ENCODE measurements around the gene LHB.
"Not testable (repeated sequence)": the region's sequence is repeated elsewhere in the genome, so short reads cannot be mapped to it uniquely, and the experiment has no call there.

LHB gene

DNA sequence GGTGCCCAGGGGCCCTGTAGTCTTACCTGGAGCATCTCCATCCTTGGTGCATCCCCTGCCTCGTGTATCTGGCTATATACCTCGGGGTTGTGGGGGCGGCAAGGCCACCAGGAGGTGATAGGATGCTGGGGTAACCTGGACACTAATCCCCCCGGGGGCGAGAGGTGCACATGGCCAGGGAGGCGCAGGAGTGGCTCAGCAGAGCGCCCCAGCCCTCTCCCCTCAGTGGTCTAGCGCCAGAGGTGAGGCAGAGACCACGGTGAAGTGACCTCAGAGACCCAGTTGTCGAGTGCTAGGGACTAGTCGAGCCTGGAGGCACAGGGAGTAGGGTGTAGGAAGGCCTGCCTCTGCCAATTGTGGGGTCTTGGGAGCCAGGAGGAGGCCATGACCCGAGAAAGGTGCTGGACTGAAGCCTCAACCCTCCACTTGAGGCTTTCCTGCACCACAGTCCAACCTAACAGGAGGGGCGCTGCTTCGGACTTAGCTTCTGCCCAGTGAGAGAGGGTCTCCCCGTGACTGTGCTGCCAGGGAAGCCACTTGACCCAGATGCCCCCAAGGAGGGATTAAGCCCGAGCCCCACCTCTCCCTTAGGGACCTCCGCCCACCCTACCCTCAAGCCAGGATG is at the start of gene LHB:
LHB (minus strand) TSS at position 51 of the 625 bp plus-strand sequence; CDS start at position 41, 10 bp downstream.
- DNase-seq (ENCODE audit: low read depth in 1 of 2, low spot score in 1 of 2), result no peak

DNA sequence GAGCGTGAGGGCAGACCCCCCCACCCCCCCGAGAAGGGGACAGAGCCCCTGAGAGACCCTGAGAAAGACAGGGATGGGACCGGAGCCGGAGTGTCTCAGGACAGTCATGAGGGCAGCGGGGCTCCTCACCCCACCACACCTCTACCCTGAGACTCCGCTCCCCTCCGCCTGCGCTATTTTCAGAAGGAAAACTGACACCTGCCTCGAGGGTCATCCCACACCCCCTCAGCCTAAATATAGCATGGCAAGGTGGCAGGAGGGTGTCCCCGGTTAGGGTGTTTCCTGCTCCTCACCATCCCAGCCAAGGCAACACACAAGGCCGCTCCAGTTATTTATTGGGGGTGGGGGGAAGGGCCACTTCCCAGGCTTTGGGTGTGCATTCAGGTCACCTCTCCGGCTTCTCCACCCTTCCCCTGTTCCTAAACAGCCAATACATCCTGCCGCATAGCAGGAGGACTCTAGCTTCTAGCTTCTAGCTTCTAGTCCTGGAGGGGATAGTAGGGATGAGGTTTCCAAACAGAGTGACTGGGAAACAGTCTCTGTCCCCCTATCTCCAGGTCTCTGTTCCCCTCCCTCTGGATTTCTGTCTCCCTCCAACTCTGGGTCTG is 49.1 kb upstream of the LHB start:
- no peak for DNase-seq (ENCODE audit: low read depth in 1 of 2, low spot score in 1 of 2)

DNA sequence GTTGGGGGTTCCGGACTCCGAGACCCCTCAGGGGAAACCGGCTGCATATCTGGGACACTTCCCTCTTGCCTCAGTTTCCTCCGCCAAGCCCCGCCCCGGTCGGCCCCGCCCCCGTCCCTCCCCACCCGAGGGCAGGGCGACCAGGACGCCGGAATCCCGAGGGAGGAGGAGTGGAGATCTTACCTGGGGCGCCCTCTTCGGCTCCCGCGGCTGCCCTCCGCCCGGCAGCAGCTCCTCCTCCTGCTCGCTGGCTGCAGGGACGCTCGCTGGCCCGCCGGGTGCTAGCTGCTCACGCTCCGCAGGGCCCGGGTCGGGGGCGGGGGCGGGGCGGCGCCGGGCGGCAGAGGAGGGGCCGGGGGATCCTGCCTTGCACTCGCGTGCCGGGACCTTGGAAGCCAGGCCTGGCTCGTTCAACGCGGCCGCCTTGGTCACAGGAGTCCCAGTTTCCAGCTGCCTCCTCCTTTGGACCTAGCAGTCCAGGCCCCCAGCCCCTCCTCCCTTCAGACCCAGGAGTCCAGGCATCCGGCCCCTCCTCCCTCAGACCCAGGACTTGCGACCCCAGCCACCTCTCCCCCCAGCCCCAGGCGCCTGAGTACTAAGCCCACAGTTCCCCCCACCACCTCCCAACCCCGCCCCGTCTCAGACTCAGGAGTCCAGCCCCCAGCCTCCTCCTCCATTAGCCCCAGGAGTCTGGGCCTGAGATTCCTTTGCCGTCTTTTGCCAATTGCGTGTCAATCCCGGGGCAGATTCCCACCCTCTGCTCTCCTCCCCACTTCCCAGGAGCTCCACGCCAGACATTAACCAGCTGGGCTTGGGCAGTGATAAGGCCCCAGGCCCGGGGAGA is 48.1 kb upstream of the LHB start, which contains the start of gene NTF4:
NTF4 (minus strand) TSS at position 51 of the 844 bp plus-strand sequence. CDS start 2,821 bp downstream, outside the sequence.
- no peak for DNase-seq (ENCODE audit: low read depth in 1 of 2, low spot score in 1 of 2)

DNA sequence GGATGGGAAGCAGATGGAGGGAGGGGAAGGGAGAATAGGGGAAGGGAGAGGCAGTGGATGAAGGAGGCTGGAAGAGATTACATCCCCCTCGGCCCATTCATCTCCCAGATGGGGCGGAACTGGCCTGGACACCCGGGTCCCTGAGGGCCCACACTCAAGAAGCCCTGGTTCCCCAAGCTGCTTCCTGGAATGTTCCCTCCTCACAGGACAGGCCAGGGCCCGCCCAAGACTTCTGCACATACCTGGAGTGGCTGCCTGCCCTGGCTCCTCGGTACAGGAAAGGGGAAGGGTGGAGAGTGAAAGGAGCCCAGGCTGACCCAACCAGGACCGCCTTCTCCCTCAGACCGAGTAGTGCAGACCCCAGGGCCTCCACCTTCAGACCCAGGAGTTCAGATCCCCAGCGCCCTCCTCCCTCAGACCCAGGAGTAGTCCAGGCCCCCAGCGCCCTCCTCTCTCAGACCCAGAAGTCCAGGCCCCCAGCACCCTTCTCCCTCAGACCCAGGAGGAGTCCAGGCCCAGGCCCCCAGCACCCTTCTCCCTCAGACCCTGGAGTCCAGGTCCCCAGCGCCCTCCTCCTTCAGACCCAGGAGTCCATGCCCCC is 47.2 kb upstream of the LHB start:
- DNase-seq (ENCODE audit: low read depth in 1 of 2, low spot score in 1 of 2), result no peak

DNA sequence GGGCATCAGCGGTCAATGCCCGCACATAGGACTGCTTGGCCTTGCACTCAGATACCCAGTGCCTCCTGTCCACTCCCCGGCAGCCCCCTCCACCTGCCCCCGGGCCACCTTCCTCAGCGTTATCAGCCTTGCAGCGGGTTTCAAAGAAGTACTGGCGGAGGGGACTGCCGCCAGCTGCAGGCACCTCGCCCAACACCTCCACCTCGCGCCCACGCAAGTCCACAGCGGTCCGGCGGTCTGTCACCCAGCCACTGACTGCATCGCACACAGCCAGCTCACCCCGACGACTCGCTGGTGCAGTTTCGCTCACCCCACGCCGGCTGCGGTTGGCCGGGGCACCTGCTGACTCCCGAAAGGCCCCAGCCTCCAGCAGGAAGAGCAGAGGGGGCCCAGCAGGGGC is 44.6 kb upstream of the LHB start:
- no peak for DNase-seq (ENCODE audit: low read depth in 1 of 2, low spot score in 1 of 2)

DNA sequence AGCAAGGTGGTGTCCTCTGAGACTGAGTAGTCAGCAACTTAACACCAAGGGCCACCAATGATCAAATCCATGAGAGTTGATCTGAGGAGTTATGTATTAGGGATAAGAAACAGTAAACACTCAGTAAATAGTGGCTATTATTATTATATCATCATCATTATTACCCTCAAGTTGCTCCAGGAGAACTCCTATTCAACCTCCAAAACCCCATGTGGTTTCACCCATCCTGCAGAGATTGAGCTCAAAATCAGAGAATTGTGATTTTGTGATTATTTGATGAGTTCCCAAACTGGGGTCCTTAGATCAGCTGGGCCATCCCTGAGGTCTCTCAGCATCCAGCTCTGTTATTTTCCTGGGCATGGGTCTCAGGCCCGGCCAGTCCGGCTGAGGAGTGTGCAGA is 44.1 kb upstream of the LHB start:
- DNase-seq (ENCODE audit: low read depth in 1 of 2, low spot score in 1 of 2), result no peak

DNA sequence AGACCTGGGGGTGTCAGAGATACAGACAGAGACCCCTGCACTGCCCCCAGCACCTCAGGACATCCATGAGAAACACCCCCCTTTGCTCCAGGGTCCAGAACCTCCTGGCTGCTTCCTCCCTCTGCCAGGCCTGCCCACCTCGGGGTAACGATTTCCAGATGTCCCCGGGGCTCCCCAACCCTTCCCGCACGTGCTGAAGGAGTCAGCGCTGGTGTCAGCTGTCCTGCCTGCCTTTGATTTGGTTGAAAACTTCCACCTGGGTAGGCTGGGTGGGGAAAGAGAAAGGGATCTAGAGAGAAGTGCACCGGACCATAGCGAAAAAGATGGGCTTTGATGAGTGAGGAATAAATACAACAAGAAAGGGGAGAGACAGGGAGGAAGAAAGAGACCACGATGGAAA is 42.2 kb upstream of the LHB start:
- DNase-seq (ENCODE audit: low read depth in 1 of 2, low spot score in 1 of 2), result no peak

DNA sequence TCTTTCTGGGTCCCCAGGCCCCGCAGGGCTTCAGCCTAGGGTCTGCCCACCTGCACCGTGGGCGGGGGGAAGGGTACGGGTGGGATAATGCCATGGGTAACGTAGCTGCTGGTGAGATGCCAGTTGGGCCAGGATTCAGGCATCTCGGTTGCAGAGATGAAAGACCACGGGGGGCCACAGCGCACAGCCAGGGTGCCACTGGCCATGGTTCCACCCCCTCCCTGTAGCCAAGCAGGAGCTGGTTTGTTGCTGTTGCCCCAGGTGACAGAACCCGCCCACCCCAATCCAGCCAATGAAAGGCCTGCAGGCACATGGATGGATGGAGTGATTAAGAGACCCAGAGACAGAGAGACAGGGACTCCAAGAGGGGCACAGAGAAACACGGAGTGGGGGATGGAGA is 41.7 kb upstream of the LHB start:
- DNase-seq (ENCODE audit: low read depth in 1 of 2, low spot score in 1 of 2), result no peak

DNA sequence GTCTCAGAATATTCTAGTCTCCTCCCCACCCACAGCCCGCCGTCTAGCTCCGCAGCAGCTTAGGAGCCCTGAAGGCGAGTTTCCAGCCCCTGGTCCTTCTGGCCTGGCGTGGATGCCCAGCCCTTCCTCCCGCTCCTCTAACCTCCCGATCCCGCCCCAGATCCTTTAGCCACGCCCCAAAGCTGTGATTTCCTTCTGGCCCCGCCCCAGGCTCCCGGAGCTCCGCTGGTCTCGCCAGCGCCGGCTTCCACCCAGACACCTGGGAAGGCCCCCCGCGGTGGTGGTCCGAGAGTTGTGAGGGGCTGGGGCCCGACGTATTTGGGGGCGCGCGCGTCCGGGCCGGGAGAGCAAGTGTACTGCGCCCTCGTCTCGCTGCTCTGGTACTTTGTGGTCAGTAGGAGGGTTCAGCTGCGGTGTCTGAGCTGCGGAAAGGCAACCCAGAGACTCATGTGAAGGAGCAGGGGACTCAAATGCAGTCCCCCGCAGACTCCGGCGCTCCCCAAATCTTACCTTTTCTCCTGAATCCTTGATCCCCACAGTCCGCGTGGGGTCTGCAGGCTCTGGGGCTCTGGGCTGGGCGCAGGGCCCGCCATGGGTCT is 40.8 kb upstream of the LHB start, which contains the start of gene CGB7:
CGB7 (minus strand) TSS at position 114 of the 599 bp plus-strand sequence. CDS start 2,374 bp downstream, outside the sequence.
- peak in 1 of 2 donors; percentile 7 for DNase-seq (ENCODE audit: low read depth in 1 of 2, low spot score in 1 of 2)

DNA sequence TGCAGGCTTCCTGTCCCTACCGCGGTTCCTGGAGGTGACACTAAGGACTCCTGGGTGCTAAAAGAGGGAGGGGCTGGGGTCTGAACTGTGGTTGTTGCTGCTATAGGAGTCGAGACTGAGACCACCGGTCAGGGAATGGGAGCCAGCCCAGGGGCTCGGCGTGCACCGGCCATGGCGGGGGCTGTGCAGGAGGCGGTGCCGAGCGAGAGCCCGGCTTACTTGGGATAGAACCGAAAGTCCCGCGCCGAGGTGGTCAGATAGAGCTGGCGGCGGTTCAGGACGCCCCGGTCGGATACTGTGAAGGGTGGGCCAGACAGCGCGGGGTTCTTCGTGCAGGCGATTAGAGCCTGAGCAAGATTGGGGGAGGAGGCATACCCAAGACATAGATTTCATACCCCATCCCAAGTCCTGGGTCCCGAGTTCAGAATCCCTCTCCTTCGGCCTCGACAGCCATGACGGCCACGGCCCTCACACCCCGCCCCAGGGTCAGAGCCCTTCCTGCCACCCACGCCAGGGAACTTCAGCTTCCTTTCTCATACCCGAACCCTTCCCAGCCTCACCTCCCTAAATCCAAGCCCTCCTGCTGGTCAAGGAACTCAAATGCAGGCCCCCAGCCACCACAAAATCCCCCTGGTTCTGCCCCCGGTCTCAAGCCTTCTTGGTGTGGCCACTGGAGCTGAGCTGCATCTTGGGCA is 40.2 kb upstream of the LHB start:
- not testable (repeated sequence) for DNase-seq (ENCODE audit: low read depth in 1 of 2, low spot score in 1 of 2)

DNA sequence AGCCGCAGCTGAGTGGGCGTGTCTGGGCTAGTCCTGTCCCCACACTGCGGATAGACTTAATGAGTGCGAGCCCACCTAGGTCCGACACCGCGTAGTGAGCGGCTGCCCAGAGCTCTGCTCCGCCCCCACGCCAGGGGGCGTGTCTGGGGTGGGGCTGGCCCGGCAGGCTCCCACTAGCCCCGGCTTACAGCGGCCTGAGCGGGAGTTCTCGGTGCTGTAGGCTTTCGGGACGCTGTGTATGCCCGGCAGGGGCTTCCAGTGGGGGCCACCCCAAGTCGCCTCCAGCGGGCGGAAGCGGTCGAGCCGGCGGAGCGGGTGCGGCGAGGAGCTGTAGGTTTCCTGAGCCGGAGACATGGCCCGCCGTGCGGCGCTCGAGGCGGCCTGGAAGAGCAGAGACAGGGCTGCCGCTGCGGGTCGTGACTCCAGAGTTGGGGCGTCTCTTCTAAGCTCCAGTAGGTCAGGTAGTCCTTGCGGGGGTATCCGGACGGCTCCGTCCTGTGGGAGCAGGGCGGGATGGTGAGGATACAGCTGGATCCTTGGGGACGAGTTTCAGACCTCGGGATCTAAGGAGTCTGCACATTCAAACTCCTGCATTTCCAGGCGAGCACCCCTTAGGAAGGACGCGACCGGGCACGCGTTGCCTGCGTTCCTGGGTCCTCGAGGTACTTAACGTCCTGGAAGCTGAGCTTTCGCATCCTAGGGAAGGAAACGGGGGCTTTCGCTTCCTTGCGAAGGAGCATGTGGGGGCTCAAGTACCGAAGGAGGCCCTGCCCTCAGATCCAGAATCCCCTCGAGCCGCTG is 39.4 kb upstream of the LHB start:
- peak; percentile 26 to 40 for DNase-seq (ENCODE audit: low read depth in 1 of 2, low spot score in 1 of 2)

DNA sequence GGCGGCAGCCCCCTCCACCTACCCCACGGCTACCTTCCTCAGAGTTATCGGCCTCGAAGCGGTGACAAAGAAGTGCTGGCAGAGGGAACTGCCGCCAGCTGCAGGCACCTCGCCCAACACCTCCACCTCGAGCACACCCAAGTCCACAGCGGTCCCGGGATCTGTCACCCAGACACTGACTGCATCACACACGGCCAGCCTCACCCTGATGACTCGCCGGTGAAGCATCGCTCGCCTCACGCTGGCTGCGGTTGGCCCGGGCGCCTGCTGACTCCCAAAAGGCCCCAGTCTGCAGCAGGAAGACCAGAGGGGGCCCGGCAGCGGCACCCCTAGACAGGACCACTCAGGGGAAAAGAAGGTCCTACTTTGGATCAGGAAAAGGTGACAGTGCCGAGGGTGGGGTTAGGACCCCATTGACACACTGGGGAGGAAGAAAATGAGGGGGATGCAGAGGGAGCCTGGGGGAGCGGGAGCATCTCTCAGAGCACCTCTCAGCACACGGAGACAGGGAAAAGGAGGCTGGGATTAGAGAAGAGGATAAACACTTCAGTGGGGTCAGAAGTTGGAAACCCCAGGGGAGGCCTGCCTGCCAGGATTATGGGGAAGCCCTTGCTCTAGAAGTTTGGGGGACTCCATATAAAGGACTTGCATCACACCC is 33.6 kb upstream of the LHB start:
- DNase-seq (ENCODE audit: low read depth in 1 of 2, low spot score in 1 of 2), result not testable (repeated sequence)

DNA sequence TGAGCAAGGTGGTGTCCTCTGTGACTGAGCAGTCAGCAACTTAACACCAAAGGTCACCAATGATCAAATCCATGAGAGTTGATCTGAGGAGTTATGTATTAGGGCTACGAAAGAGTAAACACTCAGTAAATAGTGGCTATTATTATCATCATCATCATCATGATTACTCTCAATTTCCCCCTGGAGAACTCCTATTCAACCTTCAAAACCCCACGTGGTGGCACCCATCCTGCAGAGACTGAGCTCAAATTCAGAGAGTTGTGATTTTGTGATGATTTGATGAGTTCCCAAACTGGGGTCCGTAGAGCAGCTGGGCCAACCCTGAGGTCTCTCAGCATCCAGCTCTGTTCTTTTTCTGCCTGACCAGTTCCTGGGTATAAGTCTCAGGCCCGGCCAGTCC is 32.9 kb upstream of the LHB start:
- not testable (repeated sequence) for DNase-seq (ENCODE audit: low read depth in 1 of 2, low spot score in 1 of 2)

DNA sequence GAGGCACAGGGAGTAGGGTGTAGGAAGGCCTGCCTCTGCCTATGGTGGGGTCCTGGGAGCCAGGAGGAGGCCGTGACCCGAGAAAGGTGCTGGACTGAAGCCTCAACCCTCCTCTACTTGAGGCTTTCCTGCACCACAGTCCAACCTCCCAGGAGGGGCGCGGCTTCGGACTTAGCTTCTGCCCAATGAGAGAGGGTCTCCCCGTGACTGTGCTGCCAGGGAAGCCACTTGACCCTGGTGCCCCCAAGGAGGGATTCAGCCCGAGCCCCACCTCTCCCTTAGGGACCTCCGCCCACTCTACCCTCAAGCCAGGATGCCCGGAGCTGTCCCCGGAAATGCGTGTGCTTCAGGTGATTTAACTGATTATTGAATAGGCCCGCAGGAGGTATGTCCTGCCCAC is 32.1 kb upstream of the LHB start, which contains the start of gene CGB8:
CGB8 (minus strand) TSS at position 101 of the 400 bp plus-strand sequence. CDS start 372 bp downstream, outside the sequence.
- DNase-seq (ENCODE audit: low read depth in 1 of 2, low spot score in 1 of 2), result not testable (repeated sequence)

DNA sequence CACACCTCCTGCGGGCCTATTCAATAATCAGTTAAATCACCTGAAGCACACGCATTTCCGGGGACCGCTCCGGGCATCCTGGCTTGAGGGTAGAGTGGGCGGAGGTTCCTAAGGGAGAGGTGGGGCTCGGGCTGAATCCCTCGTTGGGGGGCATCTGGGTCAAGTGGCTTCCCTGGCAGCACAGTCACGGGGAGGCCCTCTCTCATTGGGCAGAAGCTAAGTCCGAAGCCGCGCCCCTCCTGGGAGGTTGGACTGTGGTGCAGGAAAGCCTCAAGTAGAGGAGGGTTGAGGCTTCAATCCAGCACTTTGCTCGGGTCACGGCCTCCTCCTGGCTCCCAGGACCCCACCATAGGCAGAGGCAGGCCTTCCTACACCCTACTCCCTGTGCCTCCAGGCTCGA is 26.7 kb upstream of the LHB start, which contains the start of gene CGB5:
CGB5 (plus strand) TSS at position 301 of the 400 bp plus-strand sequence. CDS start 362 bp downstream, outside the sequence.
- not testable (repeated sequence) for DNase-seq (ENCODE audit: low read depth in 1 of 2, low spot score in 1 of 2)

DNA sequence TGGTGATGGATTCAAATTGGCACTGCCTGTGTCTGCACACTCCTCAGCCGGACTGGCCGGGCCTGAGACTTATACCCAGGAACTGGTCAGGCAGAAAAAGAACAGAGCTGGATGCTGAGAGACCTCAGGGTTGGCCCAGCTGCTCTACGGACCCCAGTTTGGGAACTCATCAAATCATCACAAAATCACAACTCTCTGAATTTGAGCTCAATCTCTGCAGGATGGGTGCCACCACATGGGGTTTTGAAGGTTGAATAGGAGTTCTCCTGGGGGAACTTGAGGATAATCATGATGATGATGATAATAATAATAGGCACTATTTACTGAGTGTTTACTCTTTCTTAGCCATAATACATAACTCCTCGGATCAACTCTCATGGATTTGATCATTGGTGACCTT is 25.8 kb upstream of the LHB start:
- not testable (repeated sequence) for DNase-seq (ENCODE audit: low read depth in 1 of 2, low spot score in 1 of 2)

DNA sequence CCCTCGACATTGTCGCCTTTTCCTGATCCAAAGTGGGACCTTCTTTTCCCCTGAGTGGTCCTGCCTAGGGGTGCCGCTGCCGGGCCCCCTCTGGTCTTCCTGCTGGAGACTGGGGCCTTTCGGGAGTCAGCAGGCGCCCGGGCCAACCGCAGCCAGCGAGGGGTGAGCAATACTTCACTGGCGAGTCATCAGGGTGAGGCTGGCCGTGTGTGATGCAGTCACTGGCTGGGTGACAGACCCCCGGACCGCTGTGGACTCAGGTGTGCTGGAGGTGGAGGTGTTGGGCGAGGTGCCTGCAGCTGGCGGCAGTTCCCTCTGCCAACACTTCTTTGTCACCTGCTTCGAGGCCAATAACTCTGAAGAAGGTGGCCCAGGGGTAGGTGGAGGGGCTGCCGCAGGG is 25.3 kb upstream of the LHB start:
- no peak for DNase-seq (ENCODE audit: low read depth in 1 of 2, low spot score in 1 of 2)

DNA sequence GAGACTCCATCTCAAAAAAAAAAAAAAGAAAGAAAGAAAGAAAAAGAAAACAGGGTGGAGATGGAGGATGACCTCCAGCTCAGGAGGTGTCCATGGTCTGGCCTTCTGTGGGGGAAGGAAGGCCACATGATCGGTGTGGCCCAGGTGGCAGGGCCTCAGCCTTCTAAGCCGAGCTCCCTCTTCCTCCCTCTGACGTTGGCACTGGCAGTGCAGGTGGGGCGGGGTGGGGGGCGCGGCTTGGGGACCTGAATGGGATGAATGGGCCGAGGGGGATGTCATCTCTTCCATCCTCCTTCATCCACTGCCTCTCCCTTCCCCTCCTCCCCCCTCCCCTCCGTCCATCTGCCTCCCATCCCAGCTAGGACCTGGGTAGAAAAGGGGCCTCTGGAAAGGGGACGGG is 22.8 kb upstream of the LHB start:
- not testable (repeated sequence) for DNase-seq (ENCODE audit: low read depth in 1 of 2, low spot score in 1 of 2)

Measured in stimulated activated CD4-positive, alpha-beta T cell treated with anti-CD3 and anti-CD28 coated beads, Interleukin-15, amount 100 ng/mL, for 1 hour (primary cell).